HepG2 (cell line): ENCODE results near the gene SERPINE2. TPM values are rescaled to one million over a fixed set of nuclear protein-coding genes. Genes with fewer than 3 reads are reported as not detected.

Source experiments
- polyA plus RNA-seq, 8 experiments: library from polyadenylated mRNA; depleted of rRNA in 3 of 8; stranded (reverse) in 7 of 8; unstranded in 1 of 8; fragments of >200 nt; fragmentation: Illumina TruSeq in 4 of 8; extraction: Trizol in 4 of 8; gene quantifications; 2 replicates each; pipeline versions ENCODE4 v1.2.1 to v1.2.3, GENCODE V29; 2011 to 2016; ENCODE audit warnings: low read depth in 4 of 8, missing spikeins in 1 of 8, mixed read lengths in 1 of 8; ENCODE audit not compliant: insufficient read depth in 1 of 8
- total RNA-seq, 5 experiments: library from RNA; depleted of rRNA; stranded (reverse); fragments of >200 nt; fragmentation: Illumina TruSeq; extraction: Trizol; gene quantifications; 2 replicates each; pipeline ENCODE4 v1.2.3, GENCODE V29; 2016; ENCODE audit warnings: low read depth in 1 of 5

Gene SERPINE2
- total and polyA plus RNA-seq, 2 of the 13 experiments (the other 11 are each of a cell fraction or from before 2014, with no cell fraction given): 7.9 to 18.1 TPM

Other genes with a start within 250 kb of the SERPINE2 start
- 16.3 and 26.3 TPM in 2 replicates for gene AP1S3, start 201.7 kb downstream of the SERPINE2 start, total RNA-seq (2016; rRNA removed; fragmentation: Illumina TruSeq; extraction: Trizol)
- 2.9 and 3.0 TPM in 2 replicates for gene AP1S3, start 201.7 kb downstream of the SERPINE2 start, polyA plus RNA-seq (2011; rRNA removed)
- gene WDFY1, start 94.0 kb downstream of the SERPINE2 start, total RNA-seq (2016; rRNA removed; fragmentation: Illumina TruSeq; extraction: Trizol): 77.0 and 92.1 TPM in 2 replicates
- gene WDFY1, start 94.0 kb downstream of the SERPINE2 start, polyA plus RNA-seq (2011; rRNA removed): 77.1 and 78.4 TPM in 2 replicates
- 78.0 and 101 TPM in 2 replicates for gene MRPL44, start 81.8 kb downstream of the SERPINE2 start, total RNA-seq (2016; rRNA removed; fragmentation: Illumina TruSeq; extraction: Trizol)
- 31.1 and 38.4 TPM in 2 replicates for gene MRPL44, start 81.8 kb downstream of the SERPINE2 start, polyA plus RNA-seq (2011; rRNA removed)